Sciatic nerve (tissue), 2 donors: ENCODE measurements around the gene MYPOP. TPM values are rescaled to one million over a fixed set of nuclear protein-coding genes. Genes with fewer than 3 reads are reported as not detected.

Experiments used
- ATAC-seq: fragments of 200-7000 bp; cut with Tn5 transposase; one replicate; pipeline ENCODE4 v1.9.1; 2020; ENCODE audit warnings: mild to moderate bottlenecking, moderate library complexity
- DNase-seq: peaks from one replicate; pipeline ENCODE4 v3.0.0-alpha.2; 2020; ENCODE audit warnings: low spot score
- intact Hi-C: fragments of 100-400 bp; cut with DNase I; formaldehyde crosslinking; loops from one replicate; pipeline ENCODE4 v1.14.2; 2022
- total RNA-seq: library from RNA; stranded (reverse); fragmentation: NEBNext Ultra II Directional; extraction: Animal tissue kit (Norgen Biotek cat#: 25700); gene quantifications from one replicate; pipeline ENCODE4 v1.2.1, GENCODE V29; 2021
- donor health status: DM: no; HTN: no; CAD: no.
- donor health status: DM: no; HTN: no; CAD: no.

MYPOP gene
- total RNA-seq, result 8.6 TPM

- no peak for DNase-seq
- intact Hi-C loops, result no loop called here
- ATAC-seq, result no peak
Measured at GRCh38 chr19:45901912-45902650, at the start of gene MYPOP. Gene MYPOP, minus strand, starts transcription at chr19:45902613. Its CDS starts 840 bp downstream, at chr19:45901773.

DNA sequence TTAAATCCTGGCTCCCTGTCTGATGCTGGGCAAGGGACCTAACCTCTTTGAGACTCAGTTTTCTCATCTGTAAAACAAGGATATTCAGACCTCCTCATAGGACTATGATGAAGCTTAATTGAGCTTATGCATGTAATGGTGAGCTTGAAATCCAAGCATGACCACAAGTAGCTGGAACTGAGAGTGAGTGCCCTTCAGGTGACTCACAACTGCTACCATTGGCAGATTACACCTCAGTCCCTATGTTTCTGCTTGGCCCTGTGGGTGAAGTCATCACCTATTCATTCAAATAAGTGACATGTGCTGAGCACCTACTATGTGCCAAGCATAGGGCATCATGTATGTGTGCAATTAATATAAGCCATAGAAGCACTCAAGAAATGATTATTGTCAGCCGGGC is 45.5 kb upstream of the MYPOP start:
- ATAC-seq, result no peak
- intact Hi-C loops, result no loop called here
- DNase-seq, result no peak

- DNase-seq (no peak), ATAC-seq (no peak)
- intact Hi-C loops, result no loop called here
Measured at GRCh38 chr19:45940515-45940805, 38.0 kb upstream of the MYPOP start.

DNA sequence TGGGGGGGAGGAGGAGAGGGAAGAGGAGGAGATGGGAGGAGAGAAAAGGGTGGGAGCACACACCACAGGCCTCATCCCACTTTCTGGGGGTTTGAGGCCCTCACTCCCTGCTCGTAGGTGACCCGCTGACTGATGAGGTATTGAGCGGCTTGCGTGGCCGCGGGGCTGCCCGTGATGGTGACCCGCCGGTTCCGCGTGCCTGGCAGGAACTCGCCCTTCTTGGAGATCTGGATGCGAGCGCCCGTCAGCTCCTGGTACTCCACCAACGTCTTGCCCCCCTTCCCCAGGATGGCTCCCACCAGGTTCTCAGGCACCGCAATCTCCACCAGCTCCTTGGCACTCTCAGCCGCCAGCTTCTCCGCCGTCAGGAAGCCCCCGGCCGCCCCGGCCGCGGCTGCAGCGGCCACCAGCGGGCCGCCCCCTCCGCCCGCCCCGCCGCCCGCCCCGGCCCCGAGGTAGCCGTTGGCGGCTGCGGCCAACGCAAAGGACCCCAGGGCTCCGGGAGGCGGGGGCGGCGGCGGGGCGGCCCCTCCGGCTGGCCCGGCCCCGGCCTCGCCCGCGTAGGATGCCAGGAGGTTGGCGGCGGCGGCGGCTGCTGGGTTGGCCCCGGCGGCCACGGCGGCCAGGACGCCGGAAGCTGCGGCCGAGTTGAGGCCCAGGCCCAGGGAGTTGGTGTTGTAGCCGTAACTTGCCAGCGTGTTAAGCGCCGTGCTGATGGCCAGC is 37.5 kb upstream of the MYPOP start:
- no peak for ATAC-seq
- intact Hi-C loops, result no loop called here
- DNase-seq, result no peak

GRCh38 chr19:45938733-45939319 is 36.4 kb upstream of the MYPOP start:
- DNase-seq, result no peak
- intact Hi-C loops, result no loop called here
- ATAC-seq, result no peak

DNA sequence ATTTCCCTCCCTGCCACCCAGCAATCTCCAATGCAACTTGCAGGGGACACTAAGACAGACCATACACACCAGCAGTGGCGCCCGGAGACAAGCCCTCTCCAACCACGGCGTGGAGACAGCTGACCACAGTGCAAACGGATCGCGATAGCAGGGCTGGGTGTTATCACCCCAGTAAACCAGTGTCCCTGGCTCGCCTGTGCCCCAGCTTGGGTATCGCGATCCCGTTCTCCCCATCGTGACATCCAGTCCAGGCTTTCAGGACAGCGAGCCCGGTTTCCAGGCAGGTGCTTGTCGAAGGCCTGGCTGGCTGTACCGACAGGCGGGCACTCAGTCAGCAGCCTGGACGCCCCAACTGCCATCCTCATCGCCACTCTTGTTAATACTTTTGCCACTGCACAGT is 32.9 kb upstream of the MYPOP start:
- no peak for DNase-seq
- ATAC-seq, result no peak
- intact Hi-C loops, result no loop called here

DNA sequence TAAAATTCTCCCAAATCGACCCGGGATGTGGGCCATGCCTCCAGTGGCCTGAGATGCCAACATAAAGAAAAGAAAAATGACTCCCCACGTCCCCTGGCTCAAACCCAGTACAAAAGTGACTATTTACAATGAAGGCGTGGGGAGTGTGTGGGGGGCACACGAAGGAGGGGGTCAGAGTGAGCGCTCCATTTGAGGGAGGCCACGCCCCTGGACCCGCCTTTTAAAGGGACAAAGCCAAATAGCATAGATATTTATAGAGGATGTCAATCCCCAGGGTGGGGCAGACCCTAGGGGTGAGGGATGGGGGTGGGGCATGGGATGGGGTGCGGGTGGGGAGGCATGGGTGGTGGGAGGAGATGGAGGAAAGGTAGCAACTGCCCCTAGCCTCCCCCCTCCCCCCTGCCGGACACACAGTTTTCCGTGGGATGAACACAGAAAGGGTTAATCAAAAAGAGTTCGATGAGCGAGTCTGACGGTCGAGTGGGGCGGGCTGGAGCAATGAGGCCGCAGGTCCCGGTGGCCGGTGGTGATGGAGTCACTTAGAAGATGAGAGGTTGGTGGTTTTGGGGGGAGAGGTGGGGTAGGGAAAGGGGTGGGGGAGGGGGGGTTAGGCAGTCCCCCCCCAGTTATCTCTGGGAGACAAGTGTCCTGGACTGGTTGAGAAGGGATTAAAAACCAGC is 32.3 kb upstream of the MYPOP start:
- DNase-seq (no peak), ATAC-seq (no peak)
- intact Hi-C loops, result no loop called here

- no peak for DNase-seq
- intact Hi-C loops, result no loop called here
- ATAC-seq, result no peak
Measured at GRCh38 chr19:45933759-45934158, 31.3 kb upstream of the MYPOP start.

DNA sequence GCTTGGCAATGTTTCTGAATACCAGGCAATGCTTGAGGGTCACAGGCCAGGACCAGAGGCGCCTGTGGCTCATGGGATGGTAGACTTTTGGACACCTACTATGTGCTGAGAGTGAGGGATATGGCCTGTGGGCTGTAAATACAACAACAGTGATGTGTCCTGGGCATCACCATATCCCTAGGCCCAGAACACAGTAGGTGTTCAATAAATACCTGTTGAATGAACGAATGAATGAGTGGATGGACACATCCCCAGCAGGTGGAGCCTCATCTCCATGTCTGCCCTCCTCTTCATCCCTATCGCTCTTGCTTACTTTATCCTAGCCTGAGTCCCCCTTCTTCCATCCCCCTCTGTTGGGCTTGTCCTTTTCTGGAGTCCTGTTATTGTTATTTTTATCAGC is 28.6 kb upstream of the MYPOP start:
- no peak for DNase-seq

GRCh38 chr19:45929247-45929646 is 26.8 kb upstream of the MYPOP start:
- DNase-seq (no peak), ATAC-seq (no peak)
- intact Hi-C loops, result no loop called here

More for the DNA sequence above, 28.6 kb upstream of the MYPOP start:
- no peak for ATAC-seq
- intact Hi-C loops, result no loop called here

DNA sequence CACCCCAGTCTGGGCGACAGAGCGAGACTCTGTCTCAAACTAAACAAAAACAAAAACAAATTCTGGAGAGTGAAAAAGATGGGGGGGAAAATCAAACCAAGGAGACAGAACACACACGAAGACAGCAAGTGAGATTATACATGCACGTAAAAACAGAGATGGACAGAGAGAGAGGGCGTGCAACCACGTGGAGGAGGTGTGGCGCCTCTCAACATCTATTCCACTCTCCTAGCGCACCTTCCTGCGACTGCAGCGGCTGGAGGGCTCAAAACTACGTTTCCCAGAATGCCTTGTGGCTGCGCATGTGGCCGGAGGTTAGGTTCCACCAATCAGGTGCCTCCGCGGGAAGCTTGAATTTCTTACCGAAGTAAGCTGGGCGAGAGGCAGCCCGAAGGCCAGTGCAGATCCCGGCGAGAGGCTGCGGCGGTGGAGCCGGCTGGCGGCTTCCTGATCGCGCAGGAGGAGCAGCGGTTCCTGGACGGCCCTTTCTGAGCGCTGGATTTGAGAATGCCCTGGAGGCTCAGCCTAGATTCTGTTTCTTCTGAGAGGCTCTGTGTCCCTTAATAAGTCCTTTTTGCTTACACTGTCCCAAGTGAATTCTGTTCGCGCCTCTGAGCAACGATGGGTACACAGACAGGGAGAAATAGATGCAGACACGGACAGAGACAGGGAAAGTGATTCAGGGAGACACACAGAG is 25.3 kb upstream of the MYPOP start:
- intact Hi-C loops, result no loop called here
- ATAC-seq, result peak; percentile 96
- peak; percentile 96 for DNase-seq

DNA sequence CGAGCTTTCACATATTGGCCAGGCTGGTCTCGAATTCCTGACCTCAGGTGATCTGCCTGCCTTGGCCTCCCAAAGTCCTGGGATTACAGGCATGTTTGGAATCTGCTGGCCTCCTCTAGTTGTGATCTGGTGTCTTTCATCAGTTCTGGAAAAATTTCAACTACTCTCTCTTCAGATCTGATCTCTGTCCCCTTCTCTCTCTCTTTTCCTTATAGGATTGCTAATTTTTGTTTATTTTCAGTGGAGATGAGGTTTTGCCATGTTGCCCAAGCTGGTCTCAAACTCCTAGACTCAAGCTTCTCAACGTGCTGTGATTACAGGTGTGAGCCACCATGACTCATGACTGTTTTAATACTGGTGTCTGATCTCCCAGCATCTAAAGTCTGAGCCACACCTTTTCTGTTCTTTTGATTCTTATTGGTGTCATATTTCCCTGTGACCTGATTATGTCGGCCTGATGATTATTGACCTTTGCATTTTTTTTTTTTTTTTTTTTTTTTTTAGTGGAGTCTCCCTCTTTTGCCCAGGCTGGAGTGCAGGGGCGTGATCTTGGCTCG is 22.6 kb upstream of the MYPOP start:
- DNase-seq, result no peak
- intact Hi-C loops, result no loop called here
- no peak for ATAC-seq

GRCh38 chr19:45922281-45922680 is 19.9 kb upstream of the MYPOP start:
- ATAC-seq (no peak), DNase-seq (no peak)
- intact Hi-C loops, result no loop called here

DNA sequence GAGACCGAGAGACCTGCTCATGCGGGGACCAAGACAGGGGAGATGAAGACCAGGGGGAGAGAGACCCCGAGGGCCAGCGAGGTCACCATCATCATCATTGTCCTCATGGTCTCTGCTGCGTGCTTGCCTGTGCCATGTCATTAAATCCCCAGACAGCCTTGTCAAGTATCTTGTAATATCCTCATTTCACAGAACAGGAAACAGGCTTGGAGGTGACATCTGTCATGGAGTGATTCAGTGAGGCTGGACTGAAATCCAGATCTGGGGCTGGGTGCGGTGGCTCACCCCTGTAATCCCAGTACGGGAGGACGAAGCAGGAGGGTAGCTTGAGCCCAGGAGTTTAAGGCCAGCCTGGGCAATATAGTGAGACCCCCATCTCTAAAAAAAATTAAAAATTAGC is 18.0 kb upstream of the MYPOP start:
- no peak for DNase-seq
- intact Hi-C loops, result no loop called here
- no peak for ATAC-seq

DNA sequence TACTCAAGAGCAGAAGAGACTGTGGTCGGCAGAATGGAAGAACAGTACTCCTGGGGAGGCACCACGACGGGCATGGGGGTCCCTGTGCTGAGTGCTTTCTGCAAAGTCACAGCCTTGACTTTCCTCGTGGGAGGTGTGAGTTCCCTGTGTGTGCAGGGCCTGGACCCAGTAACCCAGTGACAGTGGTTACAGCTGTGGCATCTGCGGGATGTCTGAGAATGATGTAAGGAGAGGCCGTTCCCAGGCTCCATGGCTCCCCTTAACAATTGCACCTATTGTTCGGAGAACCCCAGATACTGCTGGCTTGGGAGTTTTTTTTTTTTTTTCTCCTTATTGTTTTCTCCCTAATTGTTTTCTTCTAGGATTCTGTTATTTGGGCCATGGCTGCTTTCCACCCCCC is 17.3 kb upstream of the MYPOP start:
- intact Hi-C loops, result no loop called here
- ATAC-seq (peak; percentile 28), DNase-seq (no peak)

- ATAC-seq (no peak), DNase-seq (no peak)
- intact Hi-C loops, result no loop called here
Measured at GRCh38 chr19:45918721-45919120, 16.3 kb upstream of the MYPOP start.

- ATAC-seq, result no peak
- intact Hi-C loops, result no loop called here
Measured at GRCh38 chr19:45917421-45918091, 15.1 kb upstream of the MYPOP start.

More at GRCh38 chr19:45917421-45918091, 15.1 kb upstream of the MYPOP start:
- DNase-seq, result no peak
